SK-N-SH (cell line): Measurements from ENCODE around the gene CDC73. TPM values are rescaled to one million over a fixed set of nuclear protein-coding genes. Genes with fewer than 3 reads are reported as not detected.
A peak's percentile ranks its signal among the peaks of the same experiment; 100 is the strongest.

Experiments used
- CTCF ChIA-PET: fragments of 300-600, 350-600 bp; formaldehyde crosslinking; extraction: SDS; loops from one replicate; lab custom pipeline; 2021; lab: Yijun Ruan, JAX
- POLR2A ChIA-PET: fragments of 350-600 bp; sonication (Branson Sonifier 250); formaldehyde crosslinking; extraction: SDS; loops from one replicate; lab custom pipeline; 2020; ENCODE audit warnings: antibody characterized with exemption, inconsistent platforms; lab: Yijun Ruan, JAX
- DNase-seq: peaks from one replicate; pipeline ENCODE4 v3.0.0; 2012
- H2AFZ ChIP-seq: fragments of 200-600 bp; sonication (generic); 2 replicates; pipeline ENCODE4 v1.8.1; 2016; ENCODE audit warnings: antibody characterized with exemption, mild to moderate bottlenecking, low read depth
- H3F3A ChIP-seq: fragments of 200-600 bp; sonication (generic); replicated peaks from 2 replicates; pipeline ENCODE3; 2016; ENCODE audit warnings: antibody characterized with exemption, mild to moderate bottlenecking; ENCODE audit not compliant: insufficient read depth
- H3K27ac ChIP-seq, 2 experiments: fragments of 200-500 bp in 1 of 2; fragments of 200-600 bp in 1 of 2; sonication (Bioruptor generic) in 1 of 2; sonication (generic), shearing (Covaris generic) in 1 of 2; 2 replicates each; pipeline versions ENCODE4 v1.5.1 to v1.6.1; 2014 to 2016; ENCODE audit warnings: low read depth in 2 of 2, inconsistent platforms in 1 of 2, low read length in 1 of 2, mild to moderate bottlenecking in 1 of 2, mixed read lengths in 1 of 2
- H3K27me3 ChIP-seq: fragments of 200-600 bp; sonication (generic), shearing (Covaris generic); 2 replicates; pipeline ENCODE4 v1.6.1; 2016; ENCODE audit warnings: mixed run types; ENCODE audit not compliant: insufficient read depth
- H3K36me3 ChIP-seq, 2 experiments: fragments of 200-500 bp in 1 of 2; fragments of 200-600 bp in 1 of 2; sonication (Bioruptor generic) in 1 of 2; sonication (generic) in 1 of 2; replicated peaks in 1 of 2; 2 replicates each; pipeline versions ENCODE3 to v1.5.1; 2014 to 2016; ENCODE audit warnings: low read length in 1 of 2, mild to moderate bottlenecking in 1 of 2; ENCODE audit not compliant: insufficient read depth in 2 of 2, control insufficient read depth in 1 of 2
- H3K4me1 ChIP-seq, 2 experiments: fragments of 200-500 bp in 1 of 2; fragments of 200-600 bp in 1 of 2; sonication (Bioruptor generic) in 1 of 2; sonication (generic), shearing (Covaris generic) in 1 of 2; 2 replicates each; pipeline versions ENCODE4 v1.5.1 to v1.6.1; 2014 to 2016; ENCODE audit warnings: low read depth in 1 of 2, low read length in 1 of 2, mixed run types in 1 of 2; ENCODE audit not compliant: insufficient read depth in 2 of 2, control insufficient read depth in 1 of 2
- H3K4me2 ChIP-seq: fragments of 200-600 bp; sonication (generic), shearing (Covaris generic); 2 replicates; pipeline ENCODE4 v1.6.1; 2017; ENCODE audit warnings: mixed run types
- H3K4me3 ChIP-seq, 2 experiments: fragments of 200-500 bp in 1 of 2; fragments of 200-600 bp in 1 of 2; sonication (Bioruptor generic) in 1 of 2; sonication (generic), shearing (Covaris generic) in 1 of 2; 2 replicates each; pipeline versions ENCODE4 v1.5.1 to v1.8.1; 2014 to 2016; ENCODE audit warnings: low read depth in 2 of 2, inconsistent platforms in 1 of 2, low read length in 1 of 2, mild to moderate bottlenecking in 1 of 2, mixed read lengths in 1 of 2, moderate library complexity in 1 of 2
- H3K79me2 ChIP-seq: fragments of 200-600 bp; sonication (generic); 2 replicates; pipeline ENCODE4 v1.8.1; 2017; ENCODE audit warnings: mild to moderate bottlenecking; ENCODE audit not compliant: insufficient read depth
- H3K9ac ChIP-seq: fragments of 200-600 bp; sonication (generic); 2 replicates; pipeline ENCODE4 v1.6.1; 2017; ENCODE audit warnings: mixed run types
- H3K9me2 ChIP-seq: fragments of 200-600 bp; sonication (generic); 2 replicates; pipeline ENCODE4 v1.6.1; 2017; ENCODE audit warnings: mixed run types
- H3K9me3 ChIP-seq: fragments of 200-600 bp; sonication (generic); 2 replicates; pipeline ENCODE4 v1.6.1; 2017; ENCODE audit warnings: mixed run types, mild to moderate bottlenecking, moderate library complexity
- H4K20me1 ChIP-seq: fragments of 200-600 bp; sonication (generic); 2 replicates; pipeline ENCODE4 v1.6.1; 2017; ENCODE audit warnings: mild to moderate bottlenecking, mixed run types; ENCODE audit not compliant: insufficient read depth
- CTCF ChIP-seq: fragments of 200-600 bp; sonication (generic); IDR thresholded peaks from 2 replicates; pipeline ENCODE4 v1.6.1; 2017; ENCODE audit warnings: antibody characterized with exemption, mild to moderate bottlenecking, moderate library complexity
- ELF1 ChIP-seq: IDR thresholded peaks from 2 replicates; pipeline ENCODE4 v1.4.0; 2012
- EZH2phosphoT487 ChIP-seq: fragments of 200-600 bp; sonication (generic); IDR thresholded peaks from 2 replicates; pipeline ENCODE4 v1.6.1; 2017; ENCODE audit warnings: low read depth, mixed run types, mild to moderate bottlenecking, antibody characterized with exemption, moderate library complexity, borderline replicate concordance
- GATA2 ChIP-seq: sonication (generic); formaldehyde crosslinking; IDR thresholded peaks from 2 replicates; pipeline ENCODE4 v1.5.0; 2020; ENCODE audit warnings: mild to moderate bottlenecking, missing genetic modification reagents
- MAX ChIP-seq: IDR thresholded peaks from 2 replicates; pipeline ENCODE4 v1.4.0; 2012; ENCODE audit warnings: low read depth
- MEF2A ChIP-seq: IDR thresholded peaks from 2 replicates; pipeline ENCODE4 v1.4.0; 2012; ENCODE audit warnings: low read depth, borderline replicate concordance
- MXI1 ChIP-seq: IDR thresholded peaks from 2 replicates; pipeline ENCODE4 v1.6.1; 2012; ENCODE audit warnings: mild to moderate bottlenecking, low read depth, low read length, improper control_type of control experiment
- POLR2AphosphoS5 ChIP-seq: IDR thresholded peaks from 2 replicates; pipeline ENCODE4 v1.6.1; 2012; ENCODE audit warnings: low read depth, low read length
- RAD21 ChIP-seq: IDR thresholded peaks from 2 replicates; pipeline ENCODE4 v1.6.1; 2012; ENCODE audit warnings: mild to moderate bottlenecking, low read length
- SIN3A ChIP-seq: IDR thresholded peaks from 2 replicates; pipeline ENCODE4 v1.6.1; 2012; ENCODE audit warnings: low read depth, mild to moderate bottlenecking, low read length, moderate library complexity, borderline replicate concordance
- SMC3 ChIP-seq: IDR thresholded peaks from 2 replicates; pipeline ENCODE4 v1.6.1; 2012; ENCODE audit warnings: low read depth, low read length, improper control_type of control experiment
- TCF12 ChIP-seq: IDR thresholded peaks from 2 replicates; pipeline ENCODE4 v1.4.0; 2012
- USF1 ChIP-seq: IDR thresholded peaks from 2 replicates; pipeline ENCODE4 v1.4.0; 2012; ENCODE audit warnings: low read depth, borderline replicate concordance
- WGBS: methylation state at CpG from one replicate; pipeline ENCODE4 v1.1.6; 2017; ENCODE audit warnings: low lambda C conversion rate; 5-methylcytosine and 5-hydroxymethylcytosine counted together
- polyA plus RNA-seq, 3 experiments: library from polyadenylated mRNA; depleted of rRNA; stranded (reverse); fragments of >200 nt; gene quantifications; 2 replicates each; pipeline ENCODE4 v1.2.3, GENCODE V29; 2012
- TF ChIP-seq, protein P1 (sequence below): IDR thresholded peaks from 2 replicates; pipeline ENCODE4 v1.6.1; 2012; ENCODE audit warnings: mild to moderate bottlenecking, low read depth, low read length, moderate library complexity
- TF ChIP-seq, protein P2 (sequence below): IDR thresholded peaks from 2 replicates; pipeline ENCODE4 v1.4.0; 2012; ENCODE audit warnings: low read depth, borderline replicate concordance

The CDC73 gene
- polyA plus RNA-seq, 1 of the 3 experiments (the other 2 are of a cell fraction), result 13.4 TPM

DNA sequence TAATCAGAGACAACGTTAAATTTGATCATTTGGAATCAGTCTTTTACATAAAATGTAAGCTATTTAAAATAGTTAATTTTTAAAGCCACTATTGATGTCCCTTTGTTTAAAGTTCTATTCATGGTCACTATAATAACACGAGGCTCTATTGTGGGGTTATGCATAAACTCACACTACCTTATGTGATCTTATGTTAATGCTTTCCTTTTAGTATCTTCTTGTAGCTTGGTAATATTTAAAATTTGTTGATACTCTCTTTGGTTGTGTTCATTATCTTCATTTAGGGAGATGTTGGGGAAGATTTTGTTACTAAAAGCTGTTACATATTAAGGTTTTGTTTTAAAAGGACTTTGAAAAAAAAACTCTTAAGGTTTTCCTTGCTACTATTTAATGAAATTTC lies 63.4 kb downstream of the CDC73 start:
- H3K4me3 ChIP-seq, result peak overlapping the region in 1 of 2 experiments; percentile 51; a peak in 1 of 4 replicates
- peaks cover 55% of the 10 kb centered on the region for H3K79me2 ChIP-seq
- H3K4me1 ChIP-seq, result peaks cover 30 to 41% of the 10 kb centered on the region in 2 experiments; a peak in 3 of 4 replicates
- H3K9ac ChIP-seq, result no peak overlapping the region
- no peaks in the 10 kb centered on the region for H3K9me2 ChIP-seq
- peaks cover 17% of the 10 kb centered on the region for H4K20me1 ChIP-seq
- POLR2A ChIA-PET, result no interaction called here
- H2AFZ ChIP-seq, result no peak overlapping the region
- H3K4me2 ChIP-seq, result peak overlapping the region; percentile 90; the same call in 1 of the 2 replicates
- no peak for DNase-seq
- H3K9me3 ChIP-seq, result no peaks in the 10 kb centered on the region
- TF ChIP-seq GATA2, result no peak
- no peak for TF ChIP-seq SMC3
- no peak for TF ChIP-seq CTCF
- TF ChIP-seq MAX, result no peak
- no peak for TF ChIP-seq ELF1
- TF ChIP-seq EZH2phosphoT487, result no peak
- TF ChIP-seq RAD21, result no peak
- TF ChIP-seq MXI1, result no peak
- H3K36me3 ChIP-seq, result peaks cover 0 to 15% of the 10 kb centered on the region in 2 experiments
- CTCF ChIA-PET, result interaction anchor here (0.6 to 0.7 kb wide), 2 partner anchors 61 to 153 kb away, joined by 4 read pairs; no protein-coding TSS in a partner anchor
- peak overlapping the region in 1 of 2 experiments; percentile 85; a peak in 1 of 4 replicates for H3K27ac ChIP-seq
- H3K27me3 ChIP-seq, result no peaks in the 10 kb centered on the region
- peaks cover 20% of the 10 kb centered on the region for H3F3A ChIP-seq
- 84% methylated on average over 2 of the region's 2 CpGs for WGBS

GRCh38 chr1:193185901-193186731 lies 64.3 kb downstream of the CDC73 start, which contains the start of gene B3GALT2:
B3GALT2 (minus strand) TSS chr1:193186613; CDS start chr1:193181562, 5,051 bp downstream.
- peaks cover 0 to 6% of the 10 kb centered on the region in 2 experiments for H3K36me3 ChIP-seq
- peak within 1 kb of the TSS; percentile 46 for H3K9ac ChIP-seq
- H3K27me3 ChIP-seq, result no peaks in the 10 kb centered on the region
- peak within 1 kb of the TSS; percentile 51 to 60 for H3K4me3 ChIP-seq
- peaks cover 12% of the 10 kb centered on the region for H3F3A ChIP-seq
- peak within 1 kb of the TSS; percentile 62 to 85 for H3K27ac ChIP-seq
- DNase-seq, result peak; percentile 19
- H3K79me2 ChIP-seq, result peaks cover 63% of the 10 kb centered on the region
- ChIA-PET POLR2A (no interaction called here), CTCF (interaction anchor here (0.6 to 1.4 kb wide), 3 partner anchors 18 to 152 kb away, joined by 4 read pairs; no protein-coding TSS in a partner anchor)
- H2AFZ ChIP-seq, result no peak within 1 kb of the TSS
- H3K9me2 ChIP-seq, result no peaks in the 10 kb centered on the region
- TF ChIP-seq MAX, result peak; percentile 63
- TF ChIP-seq MEF2A, result no peak
- TF ChIP-seq POLR2AphosphoS5, result no peak
- TF ChIP-seq TCF12, result peak; percentile 22; the same call in 1 of the 2 replicates
- peak; percentile 97 for TF ChIP-seq MXI1
- no peak for TF ChIP-seq RAD21
- 0 out of 2 replicates have a peak, but pooled peaks have one; percentile 58 for TF ChIP-seq SIN3A
- peak; percentile 28; the same call in 1 of the 2 replicates for TF ChIP-seq GATA2
- TF ChIP-seq, protein P1, sequence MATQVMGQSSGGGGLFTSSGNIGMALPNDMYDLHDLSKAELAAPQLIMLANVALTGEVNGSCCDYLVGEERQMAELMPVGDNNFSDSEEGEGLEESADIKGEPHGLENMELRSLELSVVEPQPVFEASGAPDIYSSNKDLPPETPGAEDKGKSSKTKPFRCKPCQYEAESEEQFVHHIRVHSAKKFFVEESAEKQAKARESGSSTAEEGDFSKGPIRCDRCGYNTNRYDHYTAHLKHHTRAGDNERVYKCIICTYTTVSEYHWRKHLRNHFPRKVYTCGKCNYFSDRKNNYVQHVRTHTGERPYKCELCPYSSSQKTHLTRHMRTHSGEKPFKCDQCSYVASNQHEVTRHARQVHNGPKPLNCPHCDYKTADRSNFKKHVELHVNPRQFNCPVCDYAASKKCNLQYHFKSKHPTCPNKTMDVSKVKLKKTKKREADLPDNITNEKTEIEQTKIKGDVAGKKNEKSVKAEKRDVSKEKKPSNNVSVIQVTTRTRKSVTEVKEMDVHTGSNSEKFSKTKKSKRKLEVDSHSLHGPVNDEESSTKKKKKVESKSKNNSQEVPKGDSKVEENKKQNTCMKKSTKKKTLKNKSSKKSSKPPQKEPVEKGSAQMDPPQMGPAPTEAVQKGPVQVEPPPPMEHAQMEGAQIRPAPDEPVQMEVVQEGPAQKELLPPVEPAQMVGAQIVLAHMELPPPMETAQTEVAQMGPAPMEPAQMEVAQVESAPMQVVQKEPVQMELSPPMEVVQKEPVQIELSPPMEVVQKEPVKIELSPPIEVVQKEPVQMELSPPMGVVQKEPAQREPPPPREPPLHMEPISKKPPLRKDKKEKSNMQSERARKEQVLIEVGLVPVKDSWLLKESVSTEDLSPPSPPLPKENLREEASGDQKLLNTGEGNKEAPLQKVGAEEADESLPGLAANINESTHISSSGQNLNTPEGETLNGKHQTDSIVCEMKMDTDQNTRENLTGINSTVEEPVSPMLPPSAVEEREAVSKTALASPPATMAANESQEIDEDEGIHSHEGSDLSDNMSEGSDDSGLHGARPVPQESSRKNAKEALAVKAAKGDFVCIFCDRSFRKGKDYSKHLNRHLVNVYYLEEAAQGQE, result no peak
- TF ChIP-seq USF1, result peak; percentile 57; the same call in 1 of the 2 replicates
- TF ChIP-seq, protein P2, sequence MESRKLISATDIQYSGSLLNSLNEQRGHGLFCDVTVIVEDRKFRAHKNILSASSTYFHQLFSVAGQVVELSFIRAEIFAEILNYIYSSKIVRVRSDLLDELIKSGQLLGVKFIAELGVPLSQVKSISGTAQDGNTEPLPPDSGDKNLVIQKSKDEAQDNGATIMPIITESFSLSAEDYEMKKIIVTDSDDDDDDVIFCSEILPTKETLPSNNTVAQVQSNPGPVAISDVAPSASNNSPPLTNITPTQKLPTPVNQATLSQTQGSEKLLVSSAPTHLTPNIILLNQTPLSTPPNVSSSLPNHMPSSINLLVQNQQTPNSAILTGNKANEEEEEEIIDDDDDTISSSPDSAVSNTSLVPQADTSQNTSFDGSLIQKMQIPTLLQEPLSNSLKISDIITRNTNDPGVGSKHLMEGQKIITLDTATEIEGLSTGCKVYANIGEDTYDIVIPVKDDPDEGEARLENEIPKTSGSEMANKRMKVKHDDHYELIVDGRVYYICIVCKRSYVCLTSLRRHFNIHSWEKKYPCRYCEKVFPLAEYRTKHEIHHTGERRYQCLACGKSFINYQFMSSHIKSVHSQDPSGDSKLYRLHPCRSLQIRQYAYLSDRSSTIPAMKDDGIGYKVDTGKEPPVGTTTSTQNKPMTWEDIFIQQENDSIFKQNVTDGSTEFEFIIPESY, result no peak
- peaks cover 17% of the 10 kb centered on the region for H4K20me1 ChIP-seq
- WGBS, result 14% methylated on average over 13 of the region's 13 CpGs
- H3K4me2 ChIP-seq, result peak within 1 kb of the TSS; percentile 90
- H3K4me1 ChIP-seq, result peaks cover 30 to 41% of the 10 kb centered on the region in 2 experiments; a peak in 3 of 4 replicates
- no peaks in the 10 kb centered on the region for H3K9me3 ChIP-seq
